H9 (cell line): ENCODE data around the gene CHID1. TPM values are rescaled to one million over a fixed set of nuclear protein-coding genes. Genes with fewer than 3 reads are reported as not detected.

Experiments
- DNase-seq: peaks from one replicate; pipeline ENCODE4 v3.0.0-alpha.2; 2017
- H2AFZ ChIP-seq: one replicate; pipeline ENCODE4 v1.6.1; 2013; ENCODE audit warnings: mild to moderate bottlenecking, low read length, control low read depth, moderate library complexity
- H2AK5ac ChIP-seq: 2 replicates; pipeline ENCODE4 v1.6.1; 2013; ENCODE audit warnings: low read length, control low read depth, mixed read lengths; ENCODE audit not compliant: insufficient read length
- H2BK120ac ChIP-seq: one replicate; pipeline ENCODE4 v1.6.1; 2013; ENCODE audit warnings: low read depth, mild to moderate bottlenecking, low read length, control low read depth, inconsistent platforms; ENCODE audit not compliant: poor library complexity, severe bottlenecking
- H2BK12ac ChIP-seq: 2 replicates; pipeline ENCODE4 v1.6.1; 2013; ENCODE audit warnings: low read length, control low read depth, mixed read lengths, low read depth; ENCODE audit not compliant: insufficient read length
- H2BK15ac ChIP-seq: 2 replicates; pipeline ENCODE4 v1.6.1; 2013; ENCODE audit warnings: low read depth, low read length, control low read depth
- H2BK20ac ChIP-seq: one replicate; pipeline ENCODE4 v1.6.1; 2013; ENCODE audit warnings: low read depth, mild to moderate bottlenecking, low read length, control low read depth, inconsistent platforms; ENCODE audit not compliant: poor library complexity, severe bottlenecking
- H2BK5ac ChIP-seq: 2 replicates; pipeline ENCODE4 v1.6.1; 2013; ENCODE audit warnings: low read length, control low read depth, mixed read lengths; ENCODE audit not compliant: insufficient read length
- H3K14ac ChIP-seq: 2 replicates; pipeline ENCODE4 v1.6.1; 2013; ENCODE audit warnings: low read length, control low read depth; ENCODE audit not compliant: insufficient read depth
- H3K18ac ChIP-seq: 2 replicates; pipeline ENCODE4 v1.6.1; 2013; ENCODE audit warnings: low read depth, mild to moderate bottlenecking, mixed read lengths, low read length, control low read depth; ENCODE audit not compliant: insufficient read length
- H3K23ac ChIP-seq: 2 replicates; pipeline ENCODE4 v1.6.1; 2013; ENCODE audit warnings: low read length, control low read depth, mixed read lengths, low read depth; ENCODE audit not compliant: insufficient read length
- H3K23me2 ChIP-seq: 2 replicates; pipeline ENCODE4 v1.6.1; 2013; ENCODE audit warnings: low read depth, mild to moderate bottlenecking, mixed read lengths, low read length, control low read depth; ENCODE audit not compliant: insufficient read length, poor library complexity, severe bottlenecking
- H3K27ac ChIP-seq: 2 replicates; pipeline ENCODE4 v1.5.1; 2013; ENCODE audit warnings: low read length, control low read depth, mixed read lengths, low read depth; ENCODE audit not compliant: insufficient read length
- H3K27me3 ChIP-seq: 2 replicates; pipeline ENCODE4 v1.6.1; 2013; ENCODE audit warnings: low read length, control low read depth, inconsistent platforms; ENCODE audit not compliant: insufficient read depth
- H3K4ac ChIP-seq: 2 replicates; pipeline ENCODE4 v1.6.1; 2013; ENCODE audit warnings: low read depth, mild to moderate bottlenecking, control low read depth, inconsistent platforms, low read length, moderate library complexity
- H3K4me1 ChIP-seq: 2 replicates; pipeline ENCODE4 v1.6.1; 2013; ENCODE audit warnings: low read length, control low read depth, inconsistent platforms; ENCODE audit not compliant: insufficient read depth
- H3K4me2 ChIP-seq: 2 replicates; pipeline ENCODE4 v1.6.1; 2013; ENCODE audit warnings: low read length, control low read depth, mixed read lengths; ENCODE audit not compliant: insufficient read length, insufficient read depth
- H3K56ac ChIP-seq: 2 replicates; pipeline ENCODE4 v1.6.1; 2013; ENCODE audit warnings: low read depth, mild to moderate bottlenecking, mixed read lengths, low read length, control low read depth; ENCODE audit not compliant: insufficient read length
- H3K79me1 ChIP-seq: 2 replicates; pipeline ENCODE4 v1.6.1; 2013; ENCODE audit warnings: low read depth, mild to moderate bottlenecking, moderate library complexity, low read length, control low read depth, inconsistent platforms; ENCODE audit not compliant: insufficient read depth, poor library complexity, severe bottlenecking
- H3K79me2 ChIP-seq: 2 replicates; pipeline ENCODE4 v1.6.1; 2013; ENCODE audit warnings: low read length, control low read depth, inconsistent platforms; ENCODE audit not compliant: insufficient read depth
- H3K9ac ChIP-seq: 2 replicates; pipeline ENCODE4 v1.6.1; 2013; ENCODE audit warnings: low read length, control low read depth, mixed read lengths; ENCODE audit not compliant: insufficient read length; ENCODE audit errors: extremely low read depth
- H3K9me3 ChIP-seq: one replicate; pipeline ENCODE4 v1.6.1; 2013; ENCODE audit warnings: low read depth, low read length, inconsistent platforms; ENCODE audit not compliant: control insufficient read depth
- H3T11ph ChIP-seq: one replicate; pipeline ENCODE4 v1.6.1; 2013; ENCODE audit warnings: mild to moderate bottlenecking, low read length, control low read depth, inconsistent platforms
- H4K20me1 ChIP-seq: one replicate; pipeline ENCODE4 v1.6.1; 2013; ENCODE audit not compliant: control insufficient read depth, insufficient read length, insufficient read depth
- H4K5ac ChIP-seq: 2 replicates; pipeline ENCODE4 v1.6.1; 2013; ENCODE audit warnings: low read depth, mild to moderate bottlenecking, mixed read lengths, low read length, control low read depth; ENCODE audit not compliant: insufficient read length
- H4K8ac ChIP-seq: replicated peaks from 2 replicates; pipeline ENCODE4 v1.6.1; 2013; ENCODE audit warnings: low read length, control low read depth, mixed read lengths, low read depth; ENCODE audit not compliant: insufficient read length
- H4K91ac ChIP-seq: 2 replicates; pipeline ENCODE4 v1.6.1; 2013; ENCODE audit warnings: low read depth, mild to moderate bottlenecking, moderate library complexity, mixed read lengths, low read length, control low read depth; ENCODE audit not compliant: insufficient read length
- H3K27ac Mint-ChIP-seq, 3 experiments: 2 replicates in 2 of 3; 3 replicates in 1 of 3; pipeline ENCODE4 v1.8.0; 2020 to 2021; ENCODE audit warnings: mixed read lengths in 3 of 3, mild to moderate bottlenecking in 1 of 3, moderate library complexity in 1 of 3
- H3K27me3 Mint-ChIP-seq: 2 replicates; pipeline ENCODE4 v1.8.0; 2021; ENCODE audit warnings: low read depth, mild to moderate bottlenecking, moderate library complexity, mixed read lengths
- H3K36me3 Mint-ChIP-seq, 3 experiments: 2 replicates in 2 of 3; 3 replicates in 1 of 3; pipeline ENCODE4 v1.8.0; 2020 to 2021; ENCODE audit warnings: low read depth in 3 of 3, mixed read lengths in 3 of 3; ENCODE audit not compliant: insufficient read depth in 1 of 3
- H3K4me1 Mint-ChIP-seq, 2 experiments: 2 replicates each; pipeline ENCODE4 v1.8.0; 2020; ENCODE audit warnings: mixed read lengths in 2 of 2
- H3K4me3 Mint-ChIP-seq, 2 experiments: 2 replicates in 1 of 2; 3 replicates in 1 of 2; pipeline ENCODE4 v1.8.0; 2020 to 2021; ENCODE audit warnings: mild to moderate bottlenecking in 2 of 2, mixed read lengths in 2 of 2, moderate library complexity in 1 of 2
- H3K9me3 Mint-ChIP-seq, 2 experiments: 2 replicates in 1 of 2; 3 replicates in 1 of 2; pipeline ENCODE4 v1.8.0; 2020; ENCODE audit warnings: mild to moderate bottlenecking in 2 of 2, mixed read lengths in 2 of 2, moderate library complexity in 1 of 2
- CTCF ChIP-seq: fragments of 200-600 bp; sonication (generic); conservative IDR thresholded peaks from 3 replicates; pipeline ENCODE4 v1.8.0; 2021; ENCODE audit warnings: antibody characterized with exemption, mild to moderate bottlenecking
- WGBS: extraction: QIAGEN DNeasy Blood & Tissue Kit; methylation state at CpG from one replicate; pipeline ENCODE4 v1.1.7; 2013; ENCODE audit warnings: missing lambda C conversion rate, low lambda C conversion rate, mixed read lengths; ENCODE audit not compliant: insufficient read length; ENCODE audit errors: extremely low coverage; 5-methylcytosine and 5-hydroxymethylcytosine counted together
- total RNA-seq: library from RNA; stranded (reverse); gene quantifications from 2 replicates; pipeline ENCODE4 v1.2.1, GENCODE V29; 2021

The CHID1 gene
- total RNA-seq, 1 experiment from 2014 or later = 89.4 TPM

- H3K18ac ChIP-seq = no peak overlapping the region
- no peak overlapping the region for H4K5ac ChIP-seq
- H2BK12ac ChIP-seq = no peak overlapping the region
- H3K9ac ChIP-seq = no peak overlapping the region
- no peak overlapping the region for H3K27ac ChIP-seq
- no CpG with 5 or more reads among the region's 14 CpGs for WGBS
- H3K4me1 ChIP-seq = no peaks in the 10 kb centered on the region; the same call in 1 of the 2 replicates
- TF ChIP-seq CTCF = no peak
- no peak overlapping the region for H3K23ac ChIP-seq
- no peak overlapping the region for H4K8ac ChIP-seq
- H3K14ac ChIP-seq = no peak overlapping the region
- Mint-ChIP-seq H3K27ac (no peak overlapping the region), H3K4me3 (no peak overlapping the region), H3K9me3 (no peaks in the 10 kb centered on the region), H3K27me3 (peaks cover 4% of the 10 kb centered on the region), H3K4me1 (peaks cover 22 to 32% of the 10 kb centered on the region in 2 experiments), H3K36me3 (peaks cover 3 to 20% (median 17%) of the 10 kb centered on the region in 3 experiments; a peak in 5 of 7 replicates)
- H4K91ac ChIP-seq = no peak overlapping the region
- H3T11ph ChIP-seq = no peak overlapping the region
- H2BK20ac ChIP-seq = no peak overlapping the region
- DNase-seq = no peak
- no peak overlapping the region for H2BK15ac ChIP-seq
- no peak overlapping the region for H2BK120ac ChIP-seq
- H2BK5ac ChIP-seq = no peak overlapping the region
- no peak overlapping the region for H3K4ac ChIP-seq
- no peak overlapping the region for H2AFZ ChIP-seq
- H3K23me2 ChIP-seq = no peaks in the 10 kb centered on the region
- H3K9me3 ChIP-seq = no peaks in the 10 kb centered on the region
- no peaks in the 10 kb centered on the region for H3K79me2 ChIP-seq
- H4K20me1 ChIP-seq = no peaks in the 10 kb centered on the region
- H3K27me3 ChIP-seq = no peaks in the 10 kb centered on the region
- H3K79me1 ChIP-seq = no peaks in the 10 kb centered on the region
- H3K4me2 ChIP-seq = no peak overlapping the region
- no peak overlapping the region for H3K56ac ChIP-seq
- no peak overlapping the region for H2AK5ac ChIP-seq
These were observed 44.1 kb downstream of the CHID1 start for GRCh38 chr11:866481-866880.
